K562 (cell line): ENCODE results near the gene NRP2. TPM values are rescaled to one million over a fixed set of nuclear protein-coding genes. Genes with fewer than 3 reads are reported as not detected.

Source experiments
- ATAC-seq: fragments of 200-7000 bp; cut with Tn5 transposase; 3 replicates; pipeline ENCODE4 v1.9.1; 2020; ENCODE audit warnings: moderate library complexity
- BruUV-seq: library from RNA; stranded (reverse); fragments of 400-500 nt; replicated peaks from 2 replicates; lab custom pipeline; 2021; lab: Mats Ljungman, UMichigan
- CTCF ChIA-PET: fragments of 300-600 bp; formaldehyde crosslinking; extraction: SDS; loops from one replicate; lab custom pipeline; 2021; ENCODE audit warnings: low intra/inter-chr PET ratio; lab: Yijun Ruan, JAX
- POLR2A ChIA-PET: fragments of 300-600, 350-650 bp; sonication (Branson Sonifier 250); formaldehyde crosslinking; extraction: SDS; loops from one replicate; lab custom pipeline; 2021; ENCODE audit warnings: antibody characterized with exemption, inconsistent platforms; lab: Yijun Ruan, JAX
- DNase-seq, 4 experiments: peaks; one replicate each; pipeline versions ENCODE4 v3.0.0 to v3.0.0-alpha.2; 2011 to 2018; ENCODE audit warnings: low spot score in 3 of 4, mixed read lengths in 3 of 4; ENCODE audit errors: extremely low read depth in 1 of 4
- FAIRE-seq: peaks from 2 replicates; lab custom pipeline; 2011; peaks lifted over from hg19 to GRCh38; lab: Jason Lieb, UNC
- H2AFZ ChIP-seq: 2 replicates; pipeline ENCODE4 v1.6.0; 2011; ENCODE audit warnings: low read depth, low read length, control low read depth, inconsistent platforms
- H3K27ac ChIP-seq: fragments of 200-600 bp; 3 replicates; pipeline ENCODE4 v1.8.0; 2011; ENCODE audit warnings: low read depth, mild to moderate bottlenecking, control low read depth, inconsistent platforms, low read length, moderate library complexity, mixed read lengths; ENCODE audit errors: extremely low read depth
- H3K27me3 ChIP-seq, 2 experiments: fragments of 300-600 bp in 1 of 2; 2 replicates in 1 of 2; 3 replicates in 1 of 2; pipeline versions ENCODE4 v1.6.0 to v1.8.0; 2011; ENCODE audit warnings: inconsistent platforms in 2 of 2, low read length in 2 of 2, mild to moderate bottlenecking in 1 of 2, mixed read lengths in 1 of 2, moderate library complexity in 1 of 2; ENCODE audit not compliant: control insufficient read depth in 2 of 2, insufficient read depth in 2 of 2
- H3K36me3 ChIP-seq: fragments of 300-600 bp; 3 replicates; pipeline ENCODE4 v1.8.0; 2011; ENCODE audit warnings: mild to moderate bottlenecking, low read length, inconsistent platforms; ENCODE audit not compliant: control insufficient read depth, insufficient read depth
- H3K4me1 ChIP-seq, 2 experiments: fragments of 200-600 bp in 1 of 2; replicated peaks in 1 of 2; 2 replicates in 1 of 2; 3 replicates in 1 of 2; pipeline versions ENCODE4 v1.5.1 to v1.8.0; 2011; ENCODE audit warnings: inconsistent platforms in 2 of 2, low read length in 2 of 2, mild to moderate bottlenecking in 1 of 2, mixed read lengths in 1 of 2, moderate library complexity in 1 of 2; ENCODE audit not compliant: control insufficient read depth in 2 of 2, insufficient read depth in 2 of 2
- H3K4me2 ChIP-seq: 2 replicates; pipeline ENCODE4 v1.6.1; 2011; ENCODE audit warnings: low read length, control low read depth, inconsistent platforms, mixed read lengths; ENCODE audit not compliant: insufficient read depth
- H3K4me3 ChIP-seq: fragments of 200-600 bp; sonication (generic), shearing (Covaris generic); 2 replicates; pipeline ENCODE4 v1.5.1; 2016; ENCODE audit warnings: control low read depth, inconsistent platforms
- H3K79me2 ChIP-seq: fragments of 200-600 bp; 3 replicates; pipeline ENCODE4 v1.8.0; 2011; ENCODE audit warnings: low read length, inconsistent platforms; ENCODE audit not compliant: control insufficient read depth, insufficient read depth
- H3K9ac ChIP-seq, 2 experiments: 2 replicates each; pipeline versions ENCODE4 v1.6.0 to v1.6.1; 2011; ENCODE audit warnings: low read depth in 2 of 2, low read length in 2 of 2, control low read depth in 1 of 2, inconsistent platforms in 1 of 2, mild to moderate bottlenecking in 1 of 2, mixed read lengths in 1 of 2; ENCODE audit not compliant: insufficient read depth in 1 of 2
- H3K9me1 ChIP-seq: one replicate; pipeline ENCODE4 v1.6.0; 2011; ENCODE audit warnings: inconsistent platforms, mild to moderate bottlenecking, low read length, moderate library complexity; ENCODE audit not compliant: control insufficient read depth, insufficient read depth
- H3K9me3 ChIP-seq: replicated peaks from 2 replicates; pipeline ENCODE4 v1.5.1; 2011; ENCODE audit warnings: low read depth, low read length, inconsistent platforms; ENCODE audit not compliant: control insufficient read depth, insufficient read depth
- H4K20me1 ChIP-seq: replicated peaks from 2 replicates; pipeline ENCODE4 v1.6.1; 2011; ENCODE audit warnings: low read length, inconsistent platforms, mixed read lengths; ENCODE audit not compliant: control insufficient read depth, insufficient read depth
- CLOCK ChIP-seq: fragments of 250-450 bp; sonication (Bioruptor Pico); IDR thresholded peaks from 2 replicates; pipeline ENCODE4 v1.4.0; 2020; ENCODE audit warnings: mild to moderate bottlenecking, moderate library complexity, borderline replicate concordance
- ELF4 ChIP-seq: fragments of 450-650 bp; formaldehyde crosslinking; IDR thresholded peaks from 2 replicates; pipeline ENCODE4 v1.4.0; 2022; ENCODE audit warnings: missing genetic modification characterization
- ILK ChIP-seq: fragments of 450-650 bp; IDR thresholded peaks from 2 replicates; pipeline ENCODE4 v1.6.1; 2016; ENCODE audit warnings: missing genetic modification characterization, low read depth, mild to moderate bottlenecking, missing compliant biosample characterization, moderate library complexity, borderline replicate concordance
- IRF1 ChIP-seq: sonication (generic); formaldehyde crosslinking; IDR thresholded peaks from 2 replicates; pipeline ENCODE4 v1.8.0; 2022; ENCODE audit warnings: missing genetic modification reagents, mild to moderate bottlenecking, borderline replicate concordance
- KAT7 ChIP-seq: sonication (generic); formaldehyde crosslinking; IDR thresholded peaks from 2 replicates; pipeline ENCODE4 v1.8.0; 2022; ENCODE audit warnings: missing genetic modification reagents, mild to moderate bottlenecking, borderline replicate concordance
- MAFF ChIP-seq: IDR thresholded peaks from 2 replicates; pipeline ENCODE4 v1.6.1; 2012; ENCODE audit warnings: low read length, improper control_type of control experiment
- MXD1 ChIP-seq: fragments of 250-450 bp; sonication (Bioruptor Pico); IDR thresholded peaks from 2 replicates; pipeline ENCODE4 v1.8.0; 2021; ENCODE audit warnings: borderline replicate concordance, mild to moderate bottlenecking, moderate library complexity; ENCODE audit not compliant: poor library complexity, severe bottlenecking
- PTBP1 ChIP-seq: fragments of 200-400 bp; formaldehyde crosslinking; IDR thresholded peaks from 2 replicates; pipeline ENCODE4 v1.6.1; 2017; ENCODE audit warnings: low read depth, low read length
- RBM34 ChIP-seq: fragments of 200-400 bp; formaldehyde crosslinking; IDR thresholded peaks from 2 replicates; pipeline ENCODE4 v1.6.1; 2018; ENCODE audit warnings: low read length, borderline replicate concordance; ENCODE audit not compliant: insufficient read depth
- ZNF239 ChIP-seq: fragments of 250-450 bp; sonication (Bioruptor Pico); IDR thresholded peaks from 2 replicates; pipeline ENCODE4 v1.4.0; 2020; ENCODE audit warnings: mild to moderate bottlenecking
- ZNF24 ChIP-seq: fragments of 450-650 bp; IDR thresholded peaks from 2 replicates; pipeline ENCODE4 v1.6.1; 2016
- ZNF408 ChIP-seq: fragments of 250-450 bp; sonication (Bioruptor Pico); IDR thresholded peaks from 2 replicates; pipeline ENCODE4 v1.4.0; 2020; ENCODE audit warnings: low read depth, mild to moderate bottlenecking, moderate library complexity
- WGBS: fragments of 100-300 bp; shearing (Covaris generic); methylation state at CpG from one replicate; pipeline ENCODE4 v1.1.6; 2016; ENCODE audit warnings: low coverage, mixed read lengths; ENCODE audit not compliant: insufficient coverage; ENCODE audit errors: missing lambda C conversion rate; 5-methylcytosine and 5-hydroxymethylcytosine counted together
- in situ Hi-C: fragments of 300-500 bp; cut with MboI; formaldehyde crosslinking; loops from 4 replicates; pipeline ENCODE4 v1.15.0; 2018; ENCODE audit warnings: inconsistent platforms, mixed read lengths
- intact Hi-C: fragments of 100-400 bp; cut with micrococcal nuclease; formaldehyde crosslinking; loops from 2 replicates; pipeline ENCODE4 v1.14.2; 2022
- polyA plus RNA-seq, 8 experiments: library from polyadenylated mRNA; depleted of rRNA in 4 of 8; stranded (reverse) in 5 of 8; unstranded in 3 of 8; fragments of >200 nt; fragmentation: Nextera tagmentation in 2 of 8; fragmentation: Illumina TruSeq in 1 of 8; extraction: Ambion mirVana in 2 of 8; extraction: Trizol in 1 of 8; gene quantifications; 2 replicates each; pipeline versions ENCODE4 v1.2.1 to v1.2.3, GENCODE V29; 2011 to 2014; ENCODE audit warnings: inconsistent platforms in 1 of 8, missing spikeins in 1 of 8
- total RNA-seq, 7 experiments: library from RNA; depleted of rRNA in 6 of 7; stranded (reverse); fragments of >200 nt in 6 of 7; fragmentation: Illumina TruSeq in 2 of 7; extraction: Trizol in 2 of 7; gene quantifications; 2 replicates each; pipeline versions ENCODE4 v1.2.1 to v1.2.3, GENCODE V29; 2011 to 2021; ENCODE audit warnings: low replicate concordance in 1 of 7

The NRP2 gene
- total and polyA plus RNA-seq, 9 of the 15 experiments (the other 6 are each of a cell fraction or from before 2014, with no cell fraction given) = 0.05 to 0.31 (median 0.15) TPM; not detected in 5

DNA sequence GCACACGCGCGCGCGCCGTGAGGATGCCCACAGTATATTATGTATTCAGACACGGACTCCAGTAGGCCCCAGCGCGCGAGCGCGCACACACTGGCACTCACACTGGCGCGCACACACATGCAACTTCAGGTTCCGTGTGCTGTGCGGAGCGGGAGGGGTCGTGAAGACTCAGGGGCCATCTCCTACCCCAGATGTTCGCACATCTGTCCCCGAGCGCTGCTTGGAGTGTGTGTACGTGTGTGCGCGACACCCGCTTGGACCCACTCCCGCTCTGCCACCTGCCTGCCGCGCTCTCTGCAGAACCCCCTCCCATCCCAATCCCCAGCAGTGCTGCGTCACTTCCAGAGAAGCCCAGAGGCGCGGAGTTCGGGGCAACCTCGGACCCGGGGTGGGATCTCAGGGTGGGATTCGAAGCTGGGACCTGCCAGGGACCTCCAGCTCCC lies 2.6 kb downstream of the NRP2 start:
- intact Hi-C loops (no loop called here), in situ Hi-C loops (loop anchor here (25.0 kb wide), 1 partner anchor 1423 kb away; no protein-coding TSS in a partner anchor)
- no peaks in the 10 kb centered on the region for H4K20me1 ChIP-seq
- ChIA-PET POLR2A (no interaction called here), CTCF (no interaction called here)
- H3K9ac ChIP-seq = no peak overlapping the region
- WGBS = 6% methylated on average over 10 of the region's 35 CpGs
- H2AFZ ChIP-seq = no peak overlapping the region
- no peak overlapping the region for H3K27ac ChIP-seq
- TF ChIP-seq IRF1 (CRISPR knock-in tag) = no peak
- TF ChIP-seq MAFF = no peak
- TF ChIP-seq MXD1 (CRISPR knock-in tag) = no peak
- TF ChIP-seq RBM34 = no peak
- TF ChIP-seq KAT7 (CRISPR knock-in tag) = no peak
- no peak for TF ChIP-seq ZNF239 (CRISPR knock-in tag)
- TF ChIP-seq ELF4 (CRISPR knock-in tag) = no peak
- no peak for TF ChIP-seq ZNF408
- no peak for TF ChIP-seq ILK (tag)
- no peak for TF ChIP-seq ZNF24
- TF ChIP-seq CLOCK (CRISPR knock-in tag) = no peak
- no peak for TF ChIP-seq PTBP1
- FAIRE-seq (no peak), ATAC-seq (no peak), DNase-seq (no peak)
- BruUV-seq = no TSS peak
- H3K4me1 ChIP-seq = peaks cover 0 to 17% of the 10 kb centered on the region in 2 experiments; a peak in 2 of 5 replicates
- no peak overlapping the region for H3K4me3 ChIP-seq
- H3K9me1 ChIP-seq = no peaks in the 10 kb centered on the region
- no peaks in the 10 kb centered on the region for H3K79me2 ChIP-seq
- peaks cover 3 to 42% of the 10 kb centered on the region in 2 experiments; a peak in 3 of 5 replicates for H3K27me3 ChIP-seq
- no peaks in the 10 kb centered on the region for H3K36me3 ChIP-seq
- no peak overlapping the region for H3K4me2 ChIP-seq
- H3K9me3 ChIP-seq = no peaks in the 10 kb centered on the region
